Measurements from ENCODE around the gene THUMPD3. TPM values are rescaled to one million over a fixed set of nuclear protein-coding genes. Genes with fewer than 3 reads are reported as not detected.

Gene THUMPD3
- total RNA-seq, 2 experiments from 2014 or later: 45.8 to 55.1 TPM

DNA sequence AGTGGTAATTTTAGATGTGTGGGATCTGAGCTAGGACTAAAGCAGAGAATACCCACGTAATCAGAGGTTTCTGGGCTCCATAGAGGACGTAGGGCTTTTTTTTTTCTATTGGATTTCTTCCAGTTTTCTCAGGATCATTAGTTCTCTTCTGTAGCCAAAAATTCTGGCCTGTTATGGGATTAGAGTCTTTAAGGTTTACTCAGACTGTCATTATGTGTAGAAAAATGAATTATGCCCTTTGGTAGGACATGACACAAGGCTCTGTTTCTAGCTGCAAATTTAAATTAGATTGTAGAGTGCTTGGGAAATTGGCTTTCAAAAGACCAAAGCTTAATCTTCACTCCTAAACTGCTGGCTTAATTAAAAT, 36.5 kb downstream of the THUMPD3 start:
- Mint-ChIP-seq H3K36me3 (ENCODE audit: low read depth) (peaks cover 34% of the 10 kb centered on the region), H3K9me3 (ENCODE audit: insufficient read depth) (no peaks in the 10 kb centered on the region), H3K27ac (peak overlapping the region; percentile 56), H3K4me1 (ENCODE audit: low read depth) (peaks cover 64% of the 10 kb centered on the region), H3K4me3 (peak overlapping the region; percentile 98), H3K27me3 (ENCODE audit: low read depth) (no peaks in the 10 kb centered on the region)
- ChIA-PET CTCF (interaction anchor here (0.8 to 1.9 kb wide), 7 partner anchors 19 to 53 kb away, joined by 3 to 11 read pairs (median 3); partner anchors contain the start of gene THUMPD3), POLR2A (interaction anchor here (0.6 to 1.5 kb wide), 8 partner anchors 17 to 250 kb away, joined by 3 to 14 read pairs (median 3); partner anchors contain the start of genes MTMR14 and THUMPD3)
- ATAC-seq (no peak), DNase-seq (no peak)

DNA sequence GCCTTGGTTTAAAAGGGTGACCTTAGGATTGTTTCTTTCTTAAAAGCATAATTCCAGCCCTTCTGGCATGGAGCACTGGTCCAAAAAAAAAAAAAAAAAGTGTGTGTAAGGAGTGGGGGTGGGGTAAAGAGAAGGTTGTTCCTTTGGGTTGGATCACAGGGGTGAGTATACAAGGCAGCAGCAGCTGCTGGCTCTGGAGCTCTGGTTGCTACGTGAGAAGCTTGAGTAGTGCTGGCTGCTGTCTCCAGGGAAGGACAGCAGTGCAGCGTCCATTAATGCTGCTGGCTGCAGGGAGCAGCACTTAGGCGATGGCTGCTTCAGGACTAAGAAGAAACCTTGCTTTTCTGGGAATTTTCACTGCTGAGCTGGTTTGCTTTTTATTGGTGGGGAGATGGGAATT, 36.9 kb downstream of the THUMPD3 start:
- peaks cover 64% of the 10 kb centered on the region for H3K4me1 Mint-ChIP-seq (ENCODE audit: low read depth)
- H3K36me3 Mint-ChIP-seq (ENCODE audit: low read depth): peaks cover 30% of the 10 kb centered on the region
- H3K27me3 Mint-ChIP-seq (ENCODE audit: low read depth): no peaks in the 10 kb centered on the region
- CTCF ChIA-PET: interaction anchor here (0.8 to 1.9 kb wide), 6 partner anchors 18 to 53 kb away, joined by 3 to 11 read pairs (median 3); partner anchors contain the start of gene THUMPD3
- H3K9me3 Mint-ChIP-seq (ENCODE audit: insufficient read depth): no peaks in the 10 kb centered on the region
- peak overlapping the region; percentile 56 for H3K27ac Mint-ChIP-seq
- peak overlapping the region; percentile 98 for H3K4me3 Mint-ChIP-seq
- POLR2A ChIA-PET: interaction anchor here (0.8 to 1.5 kb wide), 5 partner anchors 17 to 249 kb away, joined by 3 to 14 read pairs (median 3); partner anchors contain the start of genes MTMR14 and THUMPD3
- ATAC-seq: no peak
- DNase-seq: peak; percentile 28

DNA sequence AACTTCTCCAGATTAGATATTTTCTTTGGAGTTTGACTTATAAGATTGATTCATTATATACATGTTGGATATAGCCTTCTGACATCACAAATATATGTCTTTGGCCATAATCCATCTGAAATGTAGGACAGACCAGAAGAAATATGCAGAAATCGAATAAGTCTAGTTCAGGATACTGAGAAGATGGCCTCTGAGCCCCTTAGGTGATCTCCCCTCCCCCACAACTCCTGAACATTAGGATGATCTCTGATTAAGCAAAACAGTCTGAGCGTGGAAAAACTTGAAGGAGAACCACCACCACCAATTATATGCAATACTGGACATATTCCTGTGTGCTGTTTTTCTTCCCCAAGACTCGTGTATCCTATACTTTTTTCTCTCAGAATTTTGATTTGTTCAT, 37.8 kb downstream of the THUMPD3 start:
- ChIA-PET CTCF (no interaction called here), POLR2A (no interaction called here)
- Mint-ChIP-seq H3K27ac (no peak overlapping the region), H3K9me3 (ENCODE audit: insufficient read depth) (no peaks in the 10 kb centered on the region), H3K4me3 (peak overlapping the region; percentile 46), H3K27me3 (ENCODE audit: low read depth) (no peaks in the 10 kb centered on the region), H3K36me3 (ENCODE audit: low read depth) (peaks cover 24% of the 10 kb centered on the region), H3K4me1 (ENCODE audit: low read depth) (peaks cover 63% of the 10 kb centered on the region)
- ATAC-seq (no peak), DNase-seq (no peak)

DNA sequence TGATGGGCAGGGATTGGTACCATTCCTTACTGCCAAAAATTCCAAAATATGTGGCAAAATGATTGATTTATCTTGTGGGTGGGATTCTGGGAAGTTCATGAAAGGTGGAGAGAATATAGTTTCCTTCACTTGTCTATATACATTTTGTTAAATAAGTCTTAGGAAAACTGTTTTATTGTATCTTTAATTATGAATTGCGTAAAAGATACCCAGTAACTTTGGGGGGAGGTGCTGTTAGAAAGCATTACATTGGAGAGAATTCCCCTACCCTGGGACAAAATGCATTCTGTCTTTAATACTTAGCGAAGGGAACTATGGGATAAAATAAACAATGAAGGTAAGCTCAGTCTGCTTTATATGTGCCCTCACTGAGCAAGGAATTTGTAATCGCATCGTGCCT, 39.1 kb downstream of the THUMPD3 start:
- Mint-ChIP-seq H3K36me3 (ENCODE audit: low read depth) (peaks cover 24% of the 10 kb centered on the region), H3K4me3 (no peak overlapping the region), H3K9me3 (ENCODE audit: insufficient read depth) (no peaks in the 10 kb centered on the region), H3K27ac (no peak overlapping the region), H3K27me3 (ENCODE audit: low read depth) (no peaks in the 10 kb centered on the region), H3K4me1 (ENCODE audit: low read depth) (peaks cover 64% of the 10 kb centered on the region)
- DNase-seq (no peak), ATAC-seq (no peak)
- ChIA-PET POLR2A (no interaction called here), CTCF (interaction anchor here (0.8 to 3.2 kb wide), 2 partner anchors 15 to 49 kb away, joined by 3 to 11 read pairs; no protein-coding TSS in a partner anchor)

DNA sequence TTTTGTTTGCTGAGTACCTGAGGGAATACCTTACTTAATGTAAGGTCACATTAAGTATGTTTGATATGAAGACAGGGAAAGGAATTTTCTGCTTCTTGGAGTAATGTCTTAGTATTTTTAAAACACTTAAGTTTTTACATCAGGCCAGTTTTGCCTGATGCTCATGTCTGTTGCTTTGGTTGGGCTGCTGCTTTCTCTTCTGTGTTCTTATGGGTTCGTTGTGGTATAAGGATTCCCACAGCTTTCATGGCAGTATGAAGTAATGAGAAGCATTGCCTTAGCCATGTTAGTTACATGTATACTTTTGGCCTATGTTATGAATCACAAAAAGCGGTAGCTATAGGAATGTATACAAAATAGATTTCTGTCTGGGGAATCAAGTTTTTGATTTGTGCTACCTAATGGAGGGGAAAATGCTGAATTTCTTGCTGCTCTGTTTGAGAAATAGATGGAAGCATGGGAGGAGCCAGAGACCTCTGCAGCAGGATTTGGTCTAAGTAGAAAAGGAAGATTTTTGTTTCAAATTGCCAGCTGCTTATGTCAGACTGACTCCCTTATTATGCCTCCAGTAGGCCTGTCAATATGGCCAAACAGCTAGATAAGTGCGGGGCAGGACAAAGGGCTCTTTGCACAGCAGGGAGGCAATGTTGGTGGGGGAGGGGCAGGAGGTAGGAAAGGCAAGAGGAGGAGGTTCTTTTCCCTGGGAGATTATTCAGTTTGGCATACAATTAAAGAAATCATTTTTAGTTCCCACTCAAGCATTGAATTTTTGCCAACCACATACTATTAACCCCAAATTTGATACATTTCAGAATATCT, 39.8 kb downstream of the THUMPD3 start:
- ChIA-PET CTCF (interaction anchor here (0.8 to 3.2 kb wide), 3 partner anchors 14 to 324 kb away, joined by 3 to 11 read pairs (median 3); no protein-coding TSS in a partner anchor), POLR2A (interaction anchor here (0.6 kb wide), 2 partner anchors 13 to 17 kb away, joined by 3 read pairs; no protein-coding TSS in a partner anchor)
- Mint-ChIP-seq H3K4me3 (no peak overlapping the region), H3K27ac (no peak overlapping the region), H3K36me3 (ENCODE audit: low read depth) (peaks cover 28% of the 10 kb centered on the region), H3K27me3 (ENCODE audit: low read depth) (no peaks in the 10 kb centered on the region), H3K4me1 (ENCODE audit: low read depth) (peaks cover 65% of the 10 kb centered on the region), H3K9me3 (ENCODE audit: insufficient read depth) (no peaks in the 10 kb centered on the region)
- ATAC-seq: no peak
- no peak for DNase-seq

DNA sequence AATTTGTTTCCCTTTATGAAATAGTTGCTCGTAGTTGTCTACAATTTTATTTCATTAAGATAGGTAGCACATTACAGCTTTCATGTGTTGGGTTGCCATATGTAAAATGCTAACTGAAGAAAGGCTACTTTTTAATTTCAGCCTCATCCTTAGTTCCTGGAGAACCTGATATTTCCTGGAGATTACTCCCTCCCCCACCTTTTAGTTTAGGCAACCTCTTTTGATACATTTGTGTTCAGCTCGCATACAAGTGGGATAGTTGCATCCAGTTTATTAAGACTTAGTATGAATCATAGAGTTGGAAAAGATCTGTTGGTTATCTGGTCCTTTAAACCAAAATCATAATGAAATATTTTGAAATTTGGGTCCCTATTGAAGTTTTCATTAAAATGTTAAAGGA, 40.6 kb downstream of the THUMPD3 start:
- Mint-ChIP-seq H3K36me3 (ENCODE audit: low read depth) (peaks cover 25% of the 10 kb centered on the region), H3K27ac (no peak overlapping the region), H3K27me3 (ENCODE audit: low read depth) (no peaks in the 10 kb centered on the region), H3K4me3 (no peak overlapping the region), H3K4me1 (ENCODE audit: low read depth) (peaks cover 68% of the 10 kb centered on the region), H3K9me3 (ENCODE audit: insufficient read depth) (no peaks in the 10 kb centered on the region)
- POLR2A ChIA-PET: interaction anchor here (0.6 kb wide), 1 partner anchor 12 kb away, joined by 3 read pairs; no protein-coding TSS in a partner anchor
- DNase-seq (no peak), ATAC-seq (no peak)
- CTCF ChIA-PET: interaction anchor here (0.8 to 3.2 kb wide), 4 partner anchors 13 to 323 kb away, joined by 3 to 11 read pairs (median 4); no protein-coding TSS in a partner anchor

DNA sequence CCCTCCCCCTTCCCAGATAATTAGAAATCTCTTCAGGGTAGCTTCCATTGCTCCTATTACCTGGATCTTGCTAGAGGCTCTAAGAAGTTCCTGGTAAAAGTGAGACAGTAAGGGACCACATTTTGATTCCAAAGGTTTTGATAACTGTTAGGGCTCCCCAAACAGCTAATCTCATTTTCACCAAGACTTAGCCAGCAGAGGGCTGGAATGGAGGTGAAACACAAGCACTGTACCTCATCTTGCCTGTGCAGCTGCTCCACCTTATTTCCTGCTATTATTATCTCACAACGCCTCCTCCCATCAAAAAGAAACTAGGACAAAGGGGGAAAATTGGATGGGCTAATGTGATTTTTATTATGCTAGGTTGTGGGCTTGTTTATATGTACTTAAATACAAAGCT, 41.8 kb downstream of the THUMPD3 start:
- ATAC-seq (peak; percentile 60), DNase-seq (no peak)
- POLR2A ChIA-PET: interaction anchor here (1.9 kb wide), 1 partner anchor 9 kb away, joined by 12 read pairs; no protein-coding TSS in a partner anchor
- no peaks in the 10 kb centered on the region for H3K27me3 Mint-ChIP-seq (ENCODE audit: low read depth)
- H3K9me3 Mint-ChIP-seq (ENCODE audit: insufficient read depth): peaks cover 7% of the 10 kb centered on the region
- H3K4me3 Mint-ChIP-seq: no peak overlapping the region
- peaks cover 66% of the 10 kb centered on the region for H3K4me1 Mint-ChIP-seq (ENCODE audit: low read depth)
- CTCF ChIA-PET: interaction anchor here (0.8 to 3.2 kb wide), 10 partner anchors 9 to 859 kb away, joined by 3 to 11 read pairs (median 4); no protein-coding TSS in a partner anchor
- H3K27ac Mint-ChIP-seq: no peak overlapping the region
- peaks cover 28% of the 10 kb centered on the region for H3K36me3 Mint-ChIP-seq (ENCODE audit: low read depth)

DNA sequence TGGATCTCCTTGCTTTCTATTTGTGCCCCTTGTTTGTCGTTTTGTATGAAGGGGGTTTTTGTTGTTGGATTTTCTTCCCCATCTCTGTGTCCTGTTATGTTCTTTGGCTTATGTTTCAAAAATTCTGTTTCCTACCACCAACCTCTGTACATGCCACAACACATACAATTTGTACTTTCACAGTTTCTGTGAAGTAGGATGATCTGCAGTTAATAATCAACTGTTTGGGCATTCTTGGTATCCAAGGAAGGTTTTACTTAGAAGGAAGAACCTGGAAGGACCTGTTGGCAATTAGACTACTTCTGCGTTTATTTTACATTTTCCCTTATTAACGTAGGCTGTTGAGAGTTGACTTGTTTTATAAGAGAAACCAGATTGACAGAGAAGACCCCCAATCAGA, 42.9 kb downstream of the THUMPD3 start:
- Mint-ChIP-seq H3K27ac (no peak overlapping the region), H3K27me3 (ENCODE audit: low read depth) (no peaks in the 10 kb centered on the region), H3K4me1 (ENCODE audit: low read depth) (peaks cover 62% of the 10 kb centered on the region), H3K4me3 (no peak overlapping the region), H3K9me3 (ENCODE audit: insufficient read depth) (peaks cover 8% of the 10 kb centered on the region), H3K36me3 (ENCODE audit: low read depth) (peaks cover 33% of the 10 kb centered on the region)
- ChIA-PET POLR2A (interaction anchor here (1.9 kb wide), 1 partner anchor 10 kb away, joined by 12 read pairs; no protein-coding TSS in a partner anchor), CTCF (interaction anchor here (1.5 to 2.0 kb wide), 4 partner anchors 10 to 858 kb away, joined by 3 to 10 read pairs (median 6); no protein-coding TSS in a partner anchor)
- ATAC-seq (no peak), DNase-seq (no peak)

DNA sequence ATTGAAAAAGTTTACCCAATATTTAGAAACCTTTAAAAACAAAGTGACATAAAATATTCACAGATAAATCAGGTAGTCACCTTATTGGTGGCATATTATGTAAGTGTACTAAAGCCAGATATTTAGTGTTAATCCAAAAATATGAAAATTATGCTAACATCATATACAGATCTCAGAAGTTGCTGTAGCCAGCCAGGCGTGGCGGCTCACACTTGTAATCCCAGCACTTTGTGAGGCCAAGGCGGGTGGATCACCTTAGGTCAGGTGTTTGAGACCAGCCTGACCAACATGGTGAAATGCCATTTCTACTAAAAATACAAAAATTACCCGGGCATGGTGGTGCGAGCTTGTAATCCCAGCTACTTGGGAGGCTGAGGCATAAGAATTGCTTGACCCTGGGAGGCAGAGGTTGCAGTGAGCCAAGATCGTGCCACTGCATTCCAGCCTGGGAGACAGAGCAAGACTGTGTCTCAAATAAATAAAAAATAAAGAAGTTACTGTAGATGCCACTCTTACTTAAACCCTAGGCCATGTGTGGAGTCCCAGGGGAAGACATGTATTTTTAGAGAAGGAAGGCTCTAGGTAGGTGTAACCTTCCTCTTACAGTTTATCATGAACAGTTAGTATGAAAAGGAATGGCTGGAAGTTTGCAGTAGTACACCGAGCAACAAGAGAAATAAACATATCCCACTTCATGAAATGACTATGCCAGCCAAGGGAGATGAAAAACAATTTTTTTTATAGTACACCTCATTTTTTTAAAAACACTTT, 44.2 kb downstream of the THUMPD3 start:
- peaks cover 8% of the 10 kb centered on the region for H3K9me3 Mint-ChIP-seq (ENCODE audit: insufficient read depth)
- no peak overlapping the region for H3K4me3 Mint-ChIP-seq
- no peaks in the 10 kb centered on the region for H3K27me3 Mint-ChIP-seq (ENCODE audit: low read depth)
- POLR2A ChIA-PET: no interaction called here
- peaks cover 32% of the 10 kb centered on the region for H3K36me3 Mint-ChIP-seq (ENCODE audit: low read depth)
- ATAC-seq: no peak
- H3K27ac Mint-ChIP-seq: no peak overlapping the region
- DNase-seq: no peak
- H3K4me1 Mint-ChIP-seq (ENCODE audit: low read depth): peaks cover 52% of the 10 kb centered on the region
- CTCF ChIA-PET: no interaction called here

DNA sequence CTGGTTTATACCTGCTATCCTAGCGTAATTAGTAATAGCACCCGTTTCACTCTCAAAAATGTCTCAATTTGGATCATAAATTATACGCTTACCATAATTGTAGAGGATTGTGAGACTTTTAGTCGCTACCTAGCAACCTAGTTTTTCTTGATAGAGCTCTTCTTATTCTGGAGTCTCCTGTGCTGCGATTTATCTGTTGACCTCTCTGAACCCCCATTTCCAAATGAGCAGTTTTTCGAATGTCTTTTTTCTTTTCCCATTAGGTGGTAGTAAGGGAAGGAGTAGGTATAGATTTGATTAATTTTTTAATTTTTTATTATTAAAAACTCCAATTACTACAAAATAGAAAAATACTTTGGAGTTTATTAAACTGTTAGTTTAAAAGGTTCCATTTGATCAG, 45.2 kb downstream of the THUMPD3 start:
- ATAC-seq: no peak

DNA sequence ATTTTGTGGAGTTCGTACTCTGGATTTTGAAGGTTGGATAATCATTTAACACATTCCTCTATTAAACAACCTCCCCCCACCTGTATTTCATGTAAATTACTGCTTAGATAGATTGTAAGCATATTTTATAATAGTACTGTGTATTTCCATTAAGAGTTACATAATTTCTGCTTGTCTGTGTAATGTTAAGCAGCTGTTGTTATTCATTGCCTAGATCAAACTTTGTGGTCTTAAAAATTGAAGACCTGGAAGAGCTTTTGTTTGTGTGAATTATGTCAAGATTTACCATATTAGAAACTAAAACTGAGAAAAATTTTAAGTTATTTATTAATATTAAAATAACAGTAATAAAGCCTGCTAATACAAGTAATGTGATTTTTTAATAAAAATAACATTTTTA, 45.7 kb downstream of the THUMPD3 start:
- H3K4me1 Mint-ChIP-seq (ENCODE audit: low read depth): peaks cover 44% of the 10 kb centered on the region
- ATAC-seq (no peak), DNase-seq (no peak)
- ChIA-PET POLR2A (interaction anchor here (0.5 kb wide), 1 partner anchor 28 kb away, joined by 4 read pairs; no protein-coding TSS in a partner anchor), CTCF (interaction anchor here (0.7 kb wide), 1 partner anchor 29 kb away, joined by 4 read pairs; no protein-coding TSS in a partner anchor)
- H3K36me3 Mint-ChIP-seq (ENCODE audit: low read depth): peaks cover 35% of the 10 kb centered on the region
- H3K9me3 Mint-ChIP-seq (ENCODE audit: insufficient read depth): peaks cover 13% of the 10 kb centered on the region
- H3K27ac Mint-ChIP-seq: no peak overlapping the region
- no peaks in the 10 kb centered on the region for H3K27me3 Mint-ChIP-seq (ENCODE audit: low read depth)
- H3K4me3 Mint-ChIP-seq: no peak overlapping the region

More for the DNA sequence above, 45.2 kb downstream of the THUMPD3 start:
- peaks cover 32% of the 10 kb centered on the region for H3K36me3 Mint-ChIP-seq (ENCODE audit: low read depth)
- ChIA-PET POLR2A (interaction anchor here (0.7 kb wide), 1 partner anchor 11 kb away, joined by 3 read pairs; no protein-coding TSS in a partner anchor), CTCF (interaction anchor here (0.7 kb wide), 1 partner anchor 30 kb away, joined by 4 read pairs; no protein-coding TSS in a partner anchor)
- DNase-seq: no peak
- H3K27me3 Mint-ChIP-seq (ENCODE audit: low read depth): no peaks in the 10 kb centered on the region
- H3K27ac Mint-ChIP-seq: no peak overlapping the region
- H3K4me1 Mint-ChIP-seq (ENCODE audit: low read depth): peaks cover 47% of the 10 kb centered on the region
- no peak overlapping the region for H3K4me3 Mint-ChIP-seq
- H3K9me3 Mint-ChIP-seq (ENCODE audit: insufficient read depth): peaks cover 9% of the 10 kb centered on the region

Data from activated CD8-positive, alpha-beta T cell treated with anti-CD3 and anti-CD28 coated beads, Interleukin-2, amount 10 ng/mL, durations not matched to agents 7 days and 5 days (primary cell).